ENCODE results near the gene OPA1.
A peak's percentile ranks its signal among the peaks of the same experiment; 100 is the strongest.

OPA1 gene

GRCh38 chr3:193735850-193736249 is 142.8 kb downstream of the OPA1 start:
- H3K9ac ChIP-seq (ENCODE audit: low read length): no peak overlapping the region
- no peaks in the 10 kb centered on the region for H3K27me3 ChIP-seq (ENCODE audit: control insufficient read depth, insufficient read depth, low read length)
- no peaks in the 10 kb centered on the region for H3K36me3 ChIP-seq (ENCODE audit: control insufficient read depth, insufficient read depth, low read length)
- H3K4me1 ChIP-seq (ENCODE audit: control insufficient read depth, insufficient read depth, low read length): no peaks in the 10 kb centered on the region
- no peaks in the 10 kb centered on the region for H3K9me3 ChIP-seq (ENCODE audit: control insufficient read depth, low read length)
- H3K4me3 ChIP-seq (ENCODE audit: low read length): no peak overlapping the region

GRCh38 chr3:193736616-193737015 is 143.6 kb downstream of the OPA1 start:
- no peaks in the 10 kb centered on the region for H3K27me3 ChIP-seq (ENCODE audit: control insufficient read depth, insufficient read depth, low read length)
- H3K4me3 ChIP-seq (ENCODE audit: low read length): no peak overlapping the region
- no peaks in the 10 kb centered on the region for H3K9me3 ChIP-seq (ENCODE audit: control insufficient read depth, low read length)
- H3K36me3 ChIP-seq (ENCODE audit: control insufficient read depth, insufficient read depth, low read length): no peaks in the 10 kb centered on the region
- no peak overlapping the region for H3K9ac ChIP-seq (ENCODE audit: low read length)
- H3K4me1 ChIP-seq (ENCODE audit: control insufficient read depth, insufficient read depth, low read length): no peaks in the 10 kb centered on the region

GRCh38 chr3:193737191-193737751 is 144.3 kb downstream of the OPA1 start:
- H3K9me3 ChIP-seq (ENCODE audit: control insufficient read depth, low read length): no peaks in the 10 kb centered on the region
- no peaks in the 10 kb centered on the region for H3K27me3 ChIP-seq (ENCODE audit: control insufficient read depth, insufficient read depth, low read length)
- no peak overlapping the region for H3K9ac ChIP-seq (ENCODE audit: low read length)
- H3K4me3 ChIP-seq (ENCODE audit: low read length): no peak overlapping the region
- H3K4me1 ChIP-seq (ENCODE audit: control insufficient read depth, insufficient read depth, low read length): no peaks in the 10 kb centered on the region
- no peaks in the 10 kb centered on the region for H3K36me3 ChIP-seq (ENCODE audit: control insufficient read depth, insufficient read depth, low read length)

GRCh38 chr3:193742628-193743027 is 149.6 kb downstream of the OPA1 start:
- no peak overlapping the region for H3K4me3 ChIP-seq (ENCODE audit: low read length)
- H3K27me3 ChIP-seq (ENCODE audit: control insufficient read depth, insufficient read depth, low read length): no peaks in the 10 kb centered on the region
- peaks cover 29% of the 10 kb centered on the region for H3K4me1 ChIP-seq (ENCODE audit: control insufficient read depth, insufficient read depth, low read length)
- H3K9me3 ChIP-seq (ENCODE audit: control insufficient read depth, low read length): no peaks in the 10 kb centered on the region
- no peaks in the 10 kb centered on the region for H3K36me3 ChIP-seq (ENCODE audit: control insufficient read depth, insufficient read depth, low read length)
- H3K9ac ChIP-seq (ENCODE audit: low read length): no peak overlapping the region

- no peak overlapping the region for H3K4me3 ChIP-seq (ENCODE audit: low read length)
- H3K9ac ChIP-seq (ENCODE audit: low read length): peak overlapping the region; percentile 42
- no peaks in the 10 kb centered on the region for H3K36me3 ChIP-seq (ENCODE audit: control insufficient read depth, insufficient read depth, low read length)
- no peaks in the 10 kb centered on the region for H3K27me3 ChIP-seq (ENCODE audit: control insufficient read depth, insufficient read depth, low read length)
- peaks cover 29% of the 10 kb centered on the region for H3K4me1 ChIP-seq (ENCODE audit: control insufficient read depth, insufficient read depth, low read length)
- no peaks in the 10 kb centered on the region for H3K9me3 ChIP-seq (ENCODE audit: control insufficient read depth, low read length)
Observed at GRCh38 chr3:193743702-193744047, 150.7 kb downstream of the OPA1 start.

- Histone ChIP-seq H3K27me3 (ENCODE audit: control insufficient read depth, insufficient read depth, low read length) (no peaks in the 10 kb centered on the region), H3K4me1 (ENCODE audit: control insufficient read depth, insufficient read depth, low read length) (peaks cover 29% of the 10 kb centered on the region), H3K36me3 (ENCODE audit: control insufficient read depth, insufficient read depth, low read length) (no peaks in the 10 kb centered on the region), H3K4me3 (ENCODE audit: low read length) (no peak overlapping the region), H3K9me3 (ENCODE audit: control insufficient read depth, low read length) (no peaks in the 10 kb centered on the region), H3K9ac (ENCODE audit: low read length) (peak overlapping the region; percentile 42)
Observed at GRCh38 chr3:193744048-193744821, 151.2 kb downstream of the OPA1 start.

- H3K4me3 ChIP-seq (ENCODE audit: low read length): no peak overlapping the region
Observed at GRCh38 chr3:193744822-193745684, 152.0 kb downstream of the OPA1 start.

GRCh38 chr3:193746832-193747231 is 153.8 kb downstream of the OPA1 start:
- Histone ChIP-seq H3K4me3 (ENCODE audit: low read length) (no peak overlapping the region), H3K9ac (ENCODE audit: low read length) (no peak overlapping the region), H3K27me3 (ENCODE audit: control insufficient read depth, insufficient read depth, low read length) (no peaks in the 10 kb centered on the region)

More at GRCh38 chr3:193744822-193745684, 152.0 kb downstream of the OPA1 start:
- Histone ChIP-seq H3K9ac (ENCODE audit: low read length) (no peak overlapping the region), H3K9me3 (ENCODE audit: control insufficient read depth, low read length) (no peaks in the 10 kb centered on the region), H3K36me3 (ENCODE audit: control insufficient read depth, insufficient read depth, low read length) (no peaks in the 10 kb centered on the region), H3K4me1 (ENCODE audit: control insufficient read depth, insufficient read depth, low read length) (peaks cover 29% of the 10 kb centered on the region), H3K27me3 (ENCODE audit: control insufficient read depth, insufficient read depth, low read length) (no peaks in the 10 kb centered on the region)

More at GRCh38 chr3:193746832-193747231, 153.8 kb downstream of the OPA1 start:
- H3K36me3 ChIP-seq (ENCODE audit: control insufficient read depth, insufficient read depth, low read length): no peaks in the 10 kb centered on the region
- H3K4me1 ChIP-seq (ENCODE audit: control insufficient read depth, insufficient read depth, low read length): peaks cover 29% of the 10 kb centered on the region
- no peaks in the 10 kb centered on the region for H3K9me3 ChIP-seq (ENCODE audit: control insufficient read depth, low read length)
